Measurements from ENCODE around the gene ATP11C. TPM values are rescaled to one million over a fixed set of nuclear protein-coding genes. Genes with fewer than 3 reads are reported as not detected.

Gene ATP11C
- total and polyA plus RNA-seq, 2 donors, result 14.6 to 21.6 TPM

DNA sequence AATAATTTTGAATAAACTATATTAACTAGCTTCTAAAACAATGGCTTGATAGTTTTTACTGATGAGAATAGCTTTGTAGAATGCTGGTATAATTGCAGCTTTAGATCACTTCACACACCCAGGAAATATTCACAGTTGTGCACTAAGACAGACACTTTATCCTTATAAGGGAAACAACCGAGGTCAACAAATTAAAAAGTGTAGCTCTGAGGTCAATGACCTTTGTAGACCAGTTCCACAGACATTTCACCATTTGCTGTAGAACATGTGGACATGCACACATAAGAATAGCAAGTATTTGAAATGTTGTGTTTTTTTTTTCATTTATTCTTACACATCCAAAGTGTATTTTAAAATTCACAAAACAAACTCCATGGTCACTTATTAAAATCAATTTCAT lies 148.9 kb downstream of the ATP11C start:
- Histone ChIP-seq H3K9me3 (ENCODE audit: control insufficient read depth in 2 of 2, insufficient read depth in 1 of 2, low read length in 1 of 2) (no peaks in the 10 kb centered on the region), H3K36me3 (ENCODE audit: control insufficient read depth in 2 of 2, insufficient read depth in 2 of 2, low read length in 1 of 2) (peaks cover 4 to 12% of the 10 kb centered on the region in 2 donors), H3K27ac (ENCODE audit: low read depth in 1 of 2, low read length in 1 of 2) (no peak overlapping the region), H3K4me3 (ENCODE audit: low read length in 2 of 2) (no peak overlapping the region), H3K27me3 (ENCODE audit: control insufficient read depth in 2 of 2, insufficient read depth in 1 of 2, low read length in 1 of 2) (no peaks in the 10 kb centered on the region), H3K4me1 (ENCODE audit: control insufficient read depth in 2 of 2, insufficient read depth in 2 of 2, low read length in 2 of 2) (no peaks in the 10 kb centered on the region)
- no peak for DNase-seq (ENCODE audit: low read depth in 6 of 9, low spot score in 9 of 9)
- WGBS, result 100% methylated on average over 1 of the region's 1 CpG

DNA sequence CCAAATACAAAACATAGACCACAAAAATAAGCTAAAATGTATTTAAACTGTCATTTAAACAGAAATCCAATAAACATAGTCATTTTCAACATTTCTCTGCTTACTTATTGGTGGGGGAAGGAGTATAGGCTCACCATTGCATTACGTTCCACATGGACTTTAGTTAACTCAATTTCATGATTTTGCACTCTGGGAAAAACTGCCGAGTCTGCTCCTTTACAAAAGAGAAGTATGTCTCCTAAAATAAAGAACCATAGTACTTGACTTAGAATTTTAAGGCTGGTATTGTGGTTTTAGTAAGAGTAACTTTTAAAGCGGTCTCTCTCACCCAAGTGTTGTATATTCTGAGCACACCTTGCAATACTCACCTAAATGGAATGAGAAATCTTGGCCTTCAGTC lies 149.8 kb downstream of the ATP11C start:
- 99% methylated on average over 3 of the region's 3 CpGs for WGBS
- Histone ChIP-seq H3K9me3 (ENCODE audit: control insufficient read depth in 2 of 2, insufficient read depth in 1 of 2, low read length in 1 of 2) (no peaks in the 10 kb centered on the region), H3K4me1 (ENCODE audit: control insufficient read depth in 2 of 2, insufficient read depth in 2 of 2, low read length in 2 of 2) (no peaks in the 10 kb centered on the region), H3K27ac (ENCODE audit: low read depth in 1 of 2, low read length in 1 of 2) (no peak overlapping the region), H3K36me3 (ENCODE audit: control insufficient read depth in 2 of 2, insufficient read depth in 2 of 2, low read length in 1 of 2) (peaks cover 4 to 12% of the 10 kb centered on the region in 2 donors), H3K27me3 (ENCODE audit: control insufficient read depth in 2 of 2, insufficient read depth in 1 of 2, low read length in 1 of 2) (no peaks in the 10 kb centered on the region), H3K4me3 (ENCODE audit: low read length in 2 of 2) (no peak overlapping the region)
- DNase-seq (ENCODE audit: low read depth in 6 of 9, low spot score in 9 of 9), result no peak

DNA sequence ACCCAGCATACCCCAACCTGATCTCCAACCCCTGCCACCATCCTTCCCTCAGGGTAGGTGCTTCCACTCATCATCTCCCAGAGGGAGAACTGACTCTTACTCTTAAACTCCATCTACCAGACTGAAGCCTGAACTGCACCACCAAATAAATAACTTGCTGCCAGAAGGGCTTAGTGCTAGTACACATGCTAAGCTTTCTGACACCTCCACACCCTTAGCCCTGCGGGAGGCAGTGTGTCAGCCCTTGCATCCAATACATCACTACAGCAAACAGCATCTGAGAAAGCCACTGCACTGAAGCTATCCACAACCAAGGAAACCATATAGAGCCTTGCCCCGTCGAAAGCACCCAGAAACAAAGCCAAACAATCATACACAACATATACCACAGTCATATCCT lies 156.3 kb downstream of the ATP11C start:
- Histone ChIP-seq H3K27me3 (ENCODE audit: control insufficient read depth in 2 of 2, insufficient read depth in 1 of 2, low read length in 1 of 2) (no peaks in the 10 kb centered on the region), H3K36me3 (ENCODE audit: control insufficient read depth in 2 of 2, insufficient read depth in 2 of 2, low read length in 1 of 2) (peaks cover 5 to 11% of the 10 kb centered on the region in 2 donors)

DNA sequence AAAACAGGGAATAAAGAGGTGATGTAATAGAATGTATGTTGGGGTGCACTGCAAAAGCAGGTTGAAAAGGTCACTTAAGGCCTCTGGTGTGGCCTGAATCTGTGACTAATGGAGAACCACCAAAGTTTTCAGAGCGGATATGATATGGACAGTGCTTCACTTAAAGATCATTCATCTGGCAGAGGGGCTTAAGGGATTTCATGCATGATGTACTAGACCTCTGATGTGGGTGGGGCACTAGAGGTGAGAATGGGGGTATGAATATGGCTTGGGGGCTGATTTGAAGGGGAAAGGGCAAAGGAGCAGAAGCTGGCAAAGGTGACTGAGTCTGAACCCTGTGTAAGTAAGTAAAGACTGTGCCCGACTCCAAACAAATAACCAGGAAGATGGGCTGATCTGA lies 162.5 kb downstream of the ATP11C start:
- Histone ChIP-seq H3K27me3 (ENCODE audit: control insufficient read depth in 2 of 2, insufficient read depth in 1 of 2, low read length in 1 of 2) (no peaks in the 10 kb centered on the region), H3K27ac (ENCODE audit: low read depth in 1 of 2, low read length in 1 of 2) (no peak overlapping the region), H3K9me3 (ENCODE audit: control insufficient read depth in 2 of 2, insufficient read depth in 1 of 2, low read length in 1 of 2) (no peaks in the 10 kb centered on the region), H3K36me3 (ENCODE audit: control insufficient read depth in 2 of 2, insufficient read depth in 2 of 2, low read length in 1 of 2) (peaks cover 5 to 12% of the 10 kb centered on the region in 2 donors), H3K4me1 (ENCODE audit: control insufficient read depth in 2 of 2, insufficient read depth in 2 of 2, low read length in 2 of 2) (peaks cover 0 to 7% of the 10 kb centered on the region in 2 donors), H3K4me3 (ENCODE audit: low read length in 2 of 2) (no peak overlapping the region)
- 98% methylated on average over 2 of the region's 2 CpGs for WGBS
- no peak for DNase-seq (ENCODE audit: low read depth in 6 of 9, low spot score in 9 of 9)

More for the DNA sequence above, 156.3 kb downstream of the ATP11C start:
- WGBS, result 95% methylated on average over 3 of the region's 3 CpGs
- no peak for DNase-seq (ENCODE audit: low read depth in 6 of 9, low spot score in 9 of 9)
- Histone ChIP-seq H3K9me3 (ENCODE audit: control insufficient read depth in 2 of 2, insufficient read depth in 1 of 2, low read length in 1 of 2) (no peaks in the 10 kb centered on the region), H3K27ac (ENCODE audit: low read depth in 1 of 2, low read length in 1 of 2) (no peak overlapping the region), H3K4me3 (ENCODE audit: low read length in 2 of 2) (no peak overlapping the region), H3K4me1 (ENCODE audit: control insufficient read depth in 2 of 2, insufficient read depth in 2 of 2, low read length in 2 of 2) (no peaks in the 10 kb centered on the region)

DNA sequence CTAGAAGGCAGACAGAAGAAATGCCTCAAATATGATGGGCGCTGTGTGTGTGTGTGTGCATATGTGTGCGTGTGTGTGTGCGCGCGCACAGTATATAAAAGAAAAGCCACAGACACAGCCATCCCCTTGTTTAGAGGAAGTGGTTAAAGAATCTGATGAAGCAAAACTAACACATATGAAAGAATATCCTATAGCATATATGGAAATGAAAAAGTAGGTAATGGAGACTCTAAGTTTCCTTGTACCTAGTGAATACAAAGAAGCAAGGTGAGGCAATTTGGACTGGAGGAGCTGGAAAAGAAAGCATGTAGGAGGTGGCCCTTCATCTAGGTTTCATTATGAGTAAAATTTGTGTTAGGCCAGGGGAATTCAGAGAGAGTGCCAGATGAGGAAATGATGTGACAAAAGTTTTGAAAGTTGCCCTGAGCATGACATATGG lies 166.3 kb downstream of the ATP11C start:
- 5% methylated on average over 5 of the region's 5 CpGs for WGBS
- H3K9me3 ChIP-seq (ENCODE audit: control insufficient read depth in 2 of 2, insufficient read depth in 1 of 2, low read length in 1 of 2), result no peaks in the 10 kb centered on the region
- H3K27me3 ChIP-seq (ENCODE audit: control insufficient read depth in 2 of 2, insufficient read depth in 1 of 2, low read length in 1 of 2), result no peaks in the 10 kb centered on the region
- no peak overlapping the region for H3K27ac ChIP-seq (ENCODE audit: low read depth in 1 of 2, low read length in 1 of 2)
- H3K4me1 ChIP-seq (ENCODE audit: control insufficient read depth in 2 of 2, insufficient read depth in 2 of 2, low read length in 2 of 2), result peaks cover 0 to 7% of the 10 kb centered on the region in 2 donors
- H3K4me3 ChIP-seq (ENCODE audit: low read length in 2 of 2), result no peak overlapping the region
- peak; percentile 26 to 82 (median 41) for DNase-seq (ENCODE audit: low read depth in 6 of 9, low spot score in 9 of 9)
- H3K36me3 ChIP-seq (ENCODE audit: control insufficient read depth in 2 of 2, insufficient read depth in 2 of 2, low read length in 1 of 2), result peaks cover 0 to 5% of the 10 kb centered on the region in 2 donors

DNA sequence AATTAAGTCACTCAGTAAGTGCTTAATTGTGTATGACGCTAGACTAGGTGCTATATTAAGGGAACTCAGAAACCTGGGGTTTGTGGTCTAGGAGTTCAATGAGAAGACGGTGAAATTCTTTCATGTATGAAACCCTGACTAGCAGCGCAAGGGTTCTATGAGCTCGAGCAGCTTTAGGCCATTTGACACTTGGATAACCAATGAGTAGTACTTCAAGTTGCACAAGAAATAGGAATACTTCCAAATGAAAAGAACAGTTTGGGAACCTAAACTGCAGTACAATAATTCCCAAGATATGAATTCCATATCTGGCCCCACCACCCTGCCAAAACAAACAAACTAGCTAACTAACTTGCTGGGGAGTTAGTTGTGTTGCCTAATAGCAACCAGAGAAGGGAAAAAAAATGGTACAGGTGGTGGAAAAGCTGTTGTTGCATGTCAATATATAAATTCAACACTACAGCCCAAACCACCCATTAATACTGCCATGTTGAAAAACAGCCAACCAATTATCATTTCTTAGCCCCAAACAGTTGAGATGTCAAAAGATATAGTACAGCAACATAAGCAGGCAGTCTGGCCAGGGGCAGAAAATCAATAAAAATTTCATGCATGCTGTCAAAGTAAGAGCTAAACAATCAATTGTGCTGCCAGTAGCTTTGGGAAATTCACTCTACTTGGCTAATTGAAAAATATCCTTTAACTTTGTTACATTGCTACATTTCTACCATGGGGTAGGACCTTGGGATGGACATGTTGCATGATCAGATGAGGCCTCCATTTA lies 170.3 kb downstream of the ATP11C start:
- 86% methylated on average over 4 of the region's 4 CpGs for WGBS
- H3K36me3 ChIP-seq (ENCODE audit: control insufficient read depth in 2 of 2, insufficient read depth in 2 of 2, low read length in 1 of 2), result peaks cover 0 to 8% of the 10 kb centered on the region in 2 donors
- H3K27ac ChIP-seq (ENCODE audit: low read depth in 1 of 2, low read length in 1 of 2), result no peak overlapping the region
- H3K27me3 ChIP-seq (ENCODE audit: control insufficient read depth in 2 of 2, insufficient read depth in 1 of 2, low read length in 1 of 2), result no peaks in the 10 kb centered on the region
- H3K4me3 ChIP-seq (ENCODE audit: low read length in 2 of 2), result no peak overlapping the region
- peaks cover 0 to 7% of the 10 kb centered on the region in 2 donors for H3K4me1 ChIP-seq (ENCODE audit: control insufficient read depth in 2 of 2, insufficient read depth in 2 of 2, low read length in 2 of 2)
- DNase-seq (ENCODE audit: low read depth in 6 of 9, low spot score in 9 of 9), result no peak
- H3K9me3 ChIP-seq (ENCODE audit: control insufficient read depth in 2 of 2, insufficient read depth in 1 of 2, low read length in 1 of 2), result no peaks in the 10 kb centered on the region

DNA sequence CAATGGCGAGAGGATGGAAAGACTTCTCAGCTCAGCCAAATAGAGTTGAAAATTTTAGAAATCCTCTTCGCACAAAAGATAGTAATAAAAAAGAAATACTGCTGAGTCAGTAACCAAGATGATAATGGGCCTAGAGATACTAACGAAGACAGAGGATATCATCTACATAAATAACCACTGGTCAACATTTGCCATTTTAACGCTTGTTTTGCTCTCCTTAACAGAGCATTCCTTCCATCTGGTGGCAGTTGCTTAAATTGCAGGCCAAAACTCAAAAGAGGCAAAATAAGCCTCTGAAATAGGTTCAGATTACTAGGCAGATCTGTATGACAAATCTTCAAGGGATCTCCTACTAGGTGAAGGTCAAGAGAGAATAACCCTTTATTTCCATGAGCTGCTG lies 173.2 kb downstream of the ATP11C start:
- Histone ChIP-seq H3K4me3 (ENCODE audit: low read length in 2 of 2) (no peak overlapping the region), H3K4me1 (ENCODE audit: control insufficient read depth in 2 of 2, insufficient read depth in 2 of 2, low read length in 2 of 2) (no peaks in the 10 kb centered on the region), H3K36me3 (ENCODE audit: control insufficient read depth in 2 of 2, insufficient read depth in 2 of 2, low read length in 1 of 2) (peaks cover 0 to 3% of the 10 kb centered on the region in 2 donors), H3K27ac (ENCODE audit: low read depth in 1 of 2, low read length in 1 of 2) (no peak overlapping the region), H3K27me3 (ENCODE audit: control insufficient read depth in 2 of 2, insufficient read depth in 1 of 2, low read length in 1 of 2) (no peaks in the 10 kb centered on the region), H3K9me3 (ENCODE audit: control insufficient read depth in 2 of 2, insufficient read depth in 1 of 2, low read length in 1 of 2) (no peaks in the 10 kb centered on the region)
- 97% methylated on average over 4 of the region's 4 CpGs for WGBS
- peak in 1 of 9 donors; percentile 13 for DNase-seq (ENCODE audit: low read depth in 6 of 9, low spot score in 9 of 9)

DNA sequence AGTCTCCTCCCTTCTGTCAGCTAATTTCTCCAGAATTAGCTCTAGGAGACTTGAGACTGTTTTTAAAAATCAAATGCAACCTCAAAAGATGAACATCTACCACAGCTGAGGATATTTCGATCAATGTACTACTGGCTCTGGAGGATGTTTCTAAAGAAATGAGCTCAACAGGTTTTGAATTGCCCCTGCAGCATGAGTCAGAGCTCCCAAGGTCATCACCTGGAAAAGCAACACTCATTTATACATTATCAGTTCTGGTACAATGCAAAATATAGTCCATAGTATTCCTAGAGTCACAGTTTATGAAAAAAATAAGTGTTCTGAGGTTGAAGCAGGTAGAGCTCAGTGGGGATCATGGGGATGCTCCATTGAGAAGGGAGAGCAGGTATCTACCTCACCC lies 174.0 kb downstream of the ATP11C start:
- WGBS, result 98% methylated on average over 1 of the region's 1 CpG
- Histone ChIP-seq H3K4me1 (ENCODE audit: control insufficient read depth in 2 of 2, insufficient read depth in 2 of 2, low read length in 2 of 2) (no peaks in the 10 kb centered on the region), H3K4me3 (ENCODE audit: low read length in 2 of 2) (no peak overlapping the region), H3K27me3 (ENCODE audit: control insufficient read depth in 2 of 2, insufficient read depth in 1 of 2, low read length in 1 of 2) (no peaks in the 10 kb centered on the region), H3K36me3 (ENCODE audit: control insufficient read depth in 2 of 2, insufficient read depth in 2 of 2, low read length in 1 of 2) (peaks cover 0 to 3% of the 10 kb centered on the region in 2 donors), H3K9me3 (ENCODE audit: control insufficient read depth in 2 of 2, insufficient read depth in 1 of 2, low read length in 1 of 2) (no peaks in the 10 kb centered on the region), H3K27ac (ENCODE audit: low read depth in 1 of 2, low read length in 1 of 2) (no peak overlapping the region)
- DNase-seq (ENCODE audit: low read depth in 6 of 9, low spot score in 9 of 9), result no peak

DNA sequence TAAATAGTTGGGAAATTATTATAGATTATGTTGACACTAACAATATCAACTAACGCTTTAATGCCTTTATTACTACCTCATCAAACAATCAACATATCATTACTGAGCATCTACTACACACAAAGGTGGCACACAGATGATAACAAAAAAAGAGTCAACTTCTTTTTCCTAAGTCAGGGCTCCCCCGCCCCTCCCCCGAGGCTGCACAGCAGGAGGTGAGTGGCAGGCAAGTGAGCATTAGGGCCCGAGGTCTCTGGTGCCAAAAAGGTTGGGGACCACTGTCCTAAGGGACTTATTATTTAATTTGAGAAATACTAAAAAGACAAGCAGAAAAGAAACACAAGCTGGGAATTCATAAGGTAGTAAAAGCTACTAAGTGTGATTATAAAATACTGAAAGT lies 174.6 kb downstream of the ATP11C start:
- Histone ChIP-seq H3K9me3 (ENCODE audit: control insufficient read depth in 2 of 2, insufficient read depth in 1 of 2, low read length in 1 of 2) (no peaks in the 10 kb centered on the region), H3K27ac (ENCODE audit: low read depth in 1 of 2, low read length in 1 of 2) (no peak overlapping the region), H3K4me3 (ENCODE audit: low read length in 2 of 2) (no peak overlapping the region), H3K36me3 (ENCODE audit: control insufficient read depth in 2 of 2, insufficient read depth in 2 of 2, low read length in 1 of 2) (peaks cover 0 to 3% of the 10 kb centered on the region in 2 donors), H3K4me1 (ENCODE audit: control insufficient read depth in 2 of 2, insufficient read depth in 2 of 2, low read length in 2 of 2) (no peaks in the 10 kb centered on the region), H3K27me3 (ENCODE audit: control insufficient read depth in 2 of 2, insufficient read depth in 1 of 2, low read length in 1 of 2) (no peaks in the 10 kb centered on the region)
- 97% methylated on average over 4 of the region's 4 CpGs for WGBS
- DNase-seq (ENCODE audit: low read depth in 6 of 9, low spot score in 9 of 9), result no peak

Data from thymus (tissue), 11 donors.